GM13977 (cell line): ENCODE measurements around the gene TNPO2.
"Not testable (repeated sequence)": the region's sequence is repeated elsewhere in the genome, so short reads cannot be mapped to it uniquely, and the experiment has no call there.

Experiments used
- DNase-seq: peaks from one replicate; pipeline ENCODE4 v3.0.0; 2012; ENCODE audit warnings: low spot score
- in situ Hi-C: fragments of 300-500 bp; cut with MboI; formaldehyde crosslinking; loops from one replicate; pipeline ENCODE4 v1.12.0; 2022; ENCODE audit warnings: low sequenced_read_pairs, low pct_unique_long_range_greater_than_20kb, mixed read lengths, inconsistent platforms; ENCODE audit not compliant: unreplicated experiment
- TF ChIP-seq, protein P1 (sequence below): IDR thresholded peaks from 2 replicates; pipeline ENCODE4 v1.5.1; 2012; ENCODE audit warnings: mild to moderate bottlenecking, control low read depth; ENCODE audit not compliant: insufficient read depth; ENCODE audit errors: extremely low read depth, missing control alignments

The TNPO2 gene

DNA sequence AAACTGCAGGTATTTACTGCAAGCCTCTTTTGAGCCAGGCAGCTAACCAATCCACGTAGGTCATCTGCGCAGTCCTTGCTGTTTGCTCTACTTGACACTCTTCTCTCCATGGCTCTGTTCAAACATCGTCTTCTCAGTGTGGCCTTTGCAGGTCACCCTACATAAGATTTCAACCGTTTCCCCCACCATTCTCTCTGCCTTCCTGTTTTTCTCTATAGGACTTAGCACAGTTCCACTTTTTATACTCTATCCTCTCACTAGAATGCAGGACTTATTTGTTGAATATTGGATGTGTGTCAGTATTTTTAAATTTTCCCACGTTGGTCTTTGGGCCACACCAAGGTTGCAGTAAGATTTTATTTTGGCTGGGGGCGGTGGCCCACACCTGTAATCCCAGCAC lies 25.6 kb downstream of the TNPO2 start:
- DNase-seq, result no peak
- in situ Hi-C loops, result no loop called here
- TF ChIP-seq, protein P1, sequence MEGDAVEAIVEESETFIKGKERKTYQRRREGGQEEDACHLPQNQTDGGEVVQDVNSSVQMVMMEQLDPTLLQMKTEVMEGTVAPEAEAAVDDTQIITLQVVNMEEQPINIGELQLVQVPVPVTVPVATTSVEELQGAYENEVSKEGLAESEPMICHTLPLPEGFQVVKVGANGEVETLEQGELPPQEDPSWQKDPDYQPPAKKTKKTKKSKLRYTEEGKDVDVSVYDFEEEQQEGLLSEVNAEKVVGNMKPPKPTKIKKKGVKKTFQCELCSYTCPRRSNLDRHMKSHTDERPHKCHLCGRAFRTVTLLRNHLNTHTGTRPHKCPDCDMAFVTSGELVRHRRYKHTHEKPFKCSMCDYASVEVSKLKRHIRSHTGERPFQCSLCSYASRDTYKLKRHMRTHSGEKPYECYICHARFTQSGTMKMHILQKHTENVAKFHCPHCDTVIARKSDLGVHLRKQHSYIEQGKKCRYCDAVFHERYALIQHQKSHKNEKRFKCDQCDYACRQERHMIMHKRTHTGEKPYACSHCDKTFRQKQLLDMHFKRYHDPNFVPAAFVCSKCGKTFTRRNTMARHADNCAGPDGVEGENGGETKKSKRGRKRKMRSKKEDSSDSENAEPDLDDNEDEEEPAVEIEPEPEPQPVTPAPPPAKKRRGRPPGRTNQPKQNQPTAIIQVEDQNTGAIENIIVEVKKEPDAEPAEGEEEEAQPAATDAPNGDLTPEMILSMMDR, result no peak

DNA sequence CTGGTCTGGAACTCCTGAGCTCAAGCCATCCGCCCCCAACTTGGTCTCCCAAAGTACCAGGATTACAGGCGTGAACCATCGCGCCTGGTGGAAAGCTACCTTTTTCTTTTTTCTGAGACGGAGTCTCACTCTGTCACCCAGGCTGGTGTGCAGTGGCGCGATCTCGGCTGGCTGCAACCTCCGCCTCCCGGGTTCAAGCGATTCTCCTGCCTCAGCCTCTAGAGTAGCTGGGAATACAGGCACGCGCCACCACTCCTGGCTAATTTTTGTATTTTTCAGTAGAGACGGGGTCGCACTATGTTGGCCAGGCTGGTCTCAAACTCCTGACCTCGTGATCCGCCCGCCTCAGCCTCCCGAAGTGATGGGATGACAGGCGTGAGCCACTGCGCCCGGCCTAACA lies 26.3 kb downstream of the TNPO2 start:
- in situ Hi-C loops, result not testable (repeated sequence)

DNA sequence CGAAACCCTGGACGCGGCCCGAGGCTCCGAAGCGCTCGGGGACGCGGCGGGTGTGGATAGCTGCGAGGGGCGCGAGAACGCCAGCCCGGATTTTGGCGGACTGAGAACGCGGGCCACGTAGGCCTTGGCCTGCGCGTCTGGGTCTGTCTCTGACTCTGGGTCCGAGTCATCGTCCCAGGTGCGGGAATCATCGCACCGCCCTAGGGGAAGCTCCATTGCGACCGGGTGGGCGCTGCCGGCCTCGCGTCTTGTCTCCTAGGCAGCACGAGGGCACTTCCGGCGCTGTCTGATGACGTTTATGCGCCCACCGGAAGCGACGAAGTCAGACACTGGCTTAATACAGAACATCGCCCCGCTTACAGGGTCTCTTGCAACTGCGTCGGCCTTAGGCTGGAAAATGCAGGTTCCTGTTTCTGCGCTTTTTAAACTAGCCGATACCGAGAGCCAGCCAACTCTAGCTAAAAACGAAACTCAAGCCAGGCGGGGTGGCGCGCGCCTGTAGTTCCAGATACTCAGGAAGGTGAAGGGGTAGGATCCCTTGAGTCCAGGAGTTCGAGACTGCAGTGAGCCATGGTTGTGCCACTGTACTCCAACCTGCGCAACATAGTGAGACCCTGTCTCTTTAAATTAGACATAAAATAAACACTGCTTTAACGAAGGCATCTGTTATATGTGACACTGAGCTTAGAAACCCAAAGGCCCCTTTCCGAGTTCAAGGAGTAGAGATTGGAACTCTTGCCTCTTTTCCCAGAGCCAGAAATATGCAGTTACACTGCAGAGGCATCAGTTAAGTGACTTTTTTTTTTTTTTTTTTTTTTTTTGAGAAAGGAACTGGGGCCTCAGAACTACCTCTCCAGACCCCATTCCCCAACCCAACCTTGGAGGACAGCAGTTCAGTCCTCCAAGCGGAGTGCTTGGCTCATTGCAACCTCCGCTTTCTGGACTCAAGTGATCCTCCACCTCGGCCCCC lies 27.1 kb downstream of the TNPO2 start, which contains the start of gene FBXW9:
FBXW9 (minus strand) TSS at position 266 of the 970 bp plus-strand sequence; CDS start at position 216, 50 bp downstream.
- in situ Hi-C loops, result no loop called here
- TF ChIP-seq, protein P1, result no peak
- peak; percentile 99 for DNase-seq

More for the DNA sequence above, 26.3 kb downstream of the TNPO2 start:
- not testable (repeated sequence) for DNase-seq

DNA sequence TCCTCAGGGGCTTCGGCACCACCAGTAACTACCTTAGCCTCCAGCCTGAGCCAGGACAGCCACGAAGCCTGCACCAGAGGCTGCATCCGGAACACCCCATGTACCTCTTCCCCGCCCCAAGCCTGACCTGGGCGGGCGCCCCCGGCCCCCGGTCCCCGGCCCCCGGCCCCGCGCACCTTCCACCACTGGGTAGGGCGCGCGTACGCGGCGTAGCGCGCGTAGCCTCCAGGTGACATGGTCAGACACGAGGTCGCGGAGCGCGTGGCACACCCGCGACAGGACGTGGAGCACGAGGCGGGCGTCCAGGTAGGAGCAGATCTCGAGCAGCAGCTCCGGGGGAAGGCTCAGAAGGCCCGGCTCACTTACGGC lies 27.8 kb downstream of the TNPO2 start:
- in situ Hi-C loops, result no loop called here
- TF ChIP-seq, protein P1, result no peak
- no peak for DNase-seq

DNA sequence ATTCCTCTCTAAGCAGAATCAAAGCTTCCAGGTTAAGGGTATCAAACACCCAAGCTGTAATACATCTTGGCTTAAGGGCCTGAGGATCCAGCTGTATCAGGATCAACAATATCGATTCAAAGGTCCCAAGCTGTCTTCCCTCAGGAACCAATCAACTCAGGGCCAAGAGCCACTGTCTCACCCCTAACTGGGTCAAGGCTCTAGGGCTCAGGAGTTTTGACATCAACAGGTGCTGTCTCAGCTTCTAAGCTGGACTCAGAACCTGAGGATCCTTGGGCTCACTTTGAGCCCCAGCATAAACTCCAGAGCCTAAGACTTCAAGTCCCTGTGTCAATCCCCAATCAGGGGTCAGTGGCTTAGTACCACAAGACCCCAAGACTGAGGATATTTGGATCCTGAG lies 28.2 kb downstream of the TNPO2 start:
- in situ Hi-C loops, result no loop called here
- no peak for DNase-seq
- TF ChIP-seq, protein P1, result no peak

- DNase-seq, result no peak
- TF ChIP-seq, protein P1, result no peak
- in situ Hi-C loops, result no loop called here
These were observed 28.6 kb downstream of the TNPO2 start for GRCh38 chr19:12695096-12695495.

- DNase-seq, result no peak
- in situ Hi-C loops, result no loop called here
- TF ChIP-seq, protein P1, result no peak
These were observed 29.1 kb downstream of the TNPO2 start for GRCh38 chr19:12694641-12695040.
